Left ventricle myocardium inferior (tissue), 1 donor: ENCODE measurements around the gene ZIC4. TPM values are rescaled to one million over a fixed set of nuclear protein-coding genes. Genes with fewer than 3 reads are reported as not detected.

Experiments
- DNase-seq: peaks from one replicate; pipeline ENCODE4 v3.0.0-alpha.2; 2020
- H3K27ac ChIP-seq: fragments of 200-600 bp; replicated peaks from 2 replicates; pipeline ENCODE4 v1.8.0; 2021
- H3K27me3 ChIP-seq: fragments of 200-600 bp; 2 replicates; pipeline ENCODE4 v1.8.0; 2021; ENCODE audit warnings: low read depth
- H3K36me3 ChIP-seq: fragments of 200-600 bp; 2 replicates; pipeline ENCODE4 v1.8.0; 2021
- H3K4me1 ChIP-seq: fragments of 200-600 bp; 2 replicates; pipeline ENCODE4 v1.8.0; 2021
- H3K4me3 ChIP-seq: fragments of 200-600 bp; 2 replicates; pipeline ENCODE4 v1.8.0; 2021; ENCODE audit warnings: mild to moderate bottlenecking, moderate library complexity
- H3K9me3 ChIP-seq: fragments of 200-600 bp; replicated peaks from 2 replicates; pipeline ENCODE4 v1.8.0; 2021
- CTCF ChIP-seq: fragments of 200-600 bp; IDR thresholded peaks from 2 replicates; pipeline ENCODE4 v1.8.0; 2021; ENCODE audit warnings: antibody characterized with exemption, mild to moderate bottlenecking, borderline replicate concordance
- intact Hi-C: fragments of 100-400 bp; cut with micrococcal nuclease; formaldehyde crosslinking; loops from one replicate; pipeline ENCODE4 v1.11.0; 2022
- total RNA-seq: library from RNA; stranded (reverse); fragmentation: NEBNext Ultra II Directional; extraction: Animal tissue kit (Norgen Biotek cat#: 25700); gene quantifications from one replicate; pipeline ENCODE4 v1.2.1, GENCODE V29; 2021
- donor health status: DM: no; HTN: yes; CAD: no; lungs with severe emphysema.

ZIC4 gene
- total RNA-seq, 1 donor from 2014 or later: not detected

- TF ChIP-seq CTCF: no peak
- Histone ChIP-seq H3K27me3 (peaks cover 17% of the 10 kb centered on the region), H3K9me3 (no peaks in the 10 kb centered on the region)
Measured at GRCh38 chr3:147336543-147337278, 69.6 kb downstream of the ZIC4 start.

More at GRCh38 chr3:147336543-147337278, 69.6 kb downstream of the ZIC4 start:
- no peaks in the 10 kb centered on the region for H3K36me3 ChIP-seq
- no peak overlapping the region for H3K27ac ChIP-seq
- intact Hi-C loops: no loop called here
- H3K4me1 ChIP-seq: no peaks in the 10 kb centered on the region
- no peak for DNase-seq
- H3K4me3 ChIP-seq: no peak overlapping the region

Other genes starting within 250 kb of the ZIC4 start
- not detected for gene ZIC1, start 2.8 kb upstream of the ZIC4 start, total RNA-seq